HG03575 (cell line): ENCODE results near the gene CEBPG.

Source experiments
- ATAC-seq: cut with Tn5 transposase; IDR thresholded peaks from one replicate; pipeline ENCODE4 v1.9.1; 2021; ENCODE audit not compliant: unreplicated experiment, insufficient number of reproducible peaks, low FRiP score; ENCODE audit errors: extremely low read depth

CEBPG gene

GRCh38 chr19:33413868-33414666 lies 40.6 kb downstream of the CEBPG start:
- no peak for ATAC-seq

GRCh38 chr19:33414667-33415605 lies 41.4 kb downstream of the CEBPG start:
- no peak for ATAC-seq

GRCh38 chr19:33416307-33417215 lies 43.1 kb downstream of the CEBPG start:
- no peak for ATAC-seq

GRCh38 chr19:33417751-33418150 lies 44.2 kb downstream of the CEBPG start:
- no peak for ATAC-seq

- ATAC-seq = no peak
Observed at GRCh38 chr19:33418461-33418860, 45.0 kb downstream of the CEBPG start.

- ATAC-seq = no peak
Observed at GRCh38 chr19:33418871-33419787, 45.6 kb downstream of the CEBPG start.

GRCh38 chr19:33419788-33420130 lies 46.2 kb downstream of the CEBPG start:
- no peak for ATAC-seq

- no peak for ATAC-seq
Observed at GRCh38 chr19:33420821-33421220, 47.3 kb downstream of the CEBPG start.

- ATAC-seq = no peak
Observed at GRCh38 chr19:33421368-33421767, 47.9 kb downstream of the CEBPG start.

GRCh38 chr19:33422369-33423180 lies 49.1 kb downstream of the CEBPG start:
- no peak for ATAC-seq

GRCh38 chr19:33424181-33424580 lies 50.7 kb downstream of the CEBPG start:
- no peak for ATAC-seq

GRCh38 chr19:33426621-33427361 lies 53.3 kb downstream of the CEBPG start:
- no peak for ATAC-seq

GRCh38 chr19:33427801-33428626 lies 54.5 kb downstream of the CEBPG start:
- no peak for ATAC-seq

GRCh38 chr19:33428627-33429125 lies 55.2 kb downstream of the CEBPG start:
- no peak for ATAC-seq

GRCh38 chr19:33429891-33430673 lies 56.6 kb downstream of the CEBPG start:
- no peak for ATAC-seq
